HG03025 (cell line): ENCODE measurements around the gene TYW5.
A peak's percentile ranks its signal among the peaks of the same experiment; 100 is the strongest.

Source experiments
- ATAC-seq: cut with Tn5 transposase; IDR thresholded peaks from one replicate; pipeline ENCODE4 v1.9.1; 2021; ENCODE audit warnings: mild to moderate bottlenecking, moderate library complexity; ENCODE audit not compliant: unreplicated experiment, low FRiP score

The TYW5 gene

GRCh38 chr2:199975273-199975895, 20.1 kb upstream of the TYW5 start:
- ATAC-seq = no peak

DNA sequence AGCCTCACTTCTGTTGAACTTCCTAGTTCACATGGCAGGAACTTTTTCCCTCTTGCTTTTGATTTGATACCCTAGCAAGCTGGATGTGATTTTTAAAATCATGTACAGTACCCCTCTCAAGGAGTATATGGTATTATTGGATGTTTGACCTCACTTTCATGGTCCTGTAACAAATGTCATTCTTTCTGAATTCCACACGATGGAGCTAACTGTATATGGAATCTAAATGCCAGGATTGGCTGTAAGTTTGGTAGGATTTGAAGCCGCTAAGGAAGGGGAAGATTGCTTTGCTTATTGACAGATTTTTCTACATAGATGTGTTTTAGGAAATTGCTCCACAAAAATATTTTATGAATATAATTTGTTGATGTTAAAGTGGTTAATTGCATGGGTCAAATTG, 18.4 kb upstream of the TYW5 start:
- no peak for ATAC-seq

GRCh38 chr2:199972088-199972626, 16.9 kb upstream of the TYW5 start:
- no peak for ATAC-seq

DNA sequence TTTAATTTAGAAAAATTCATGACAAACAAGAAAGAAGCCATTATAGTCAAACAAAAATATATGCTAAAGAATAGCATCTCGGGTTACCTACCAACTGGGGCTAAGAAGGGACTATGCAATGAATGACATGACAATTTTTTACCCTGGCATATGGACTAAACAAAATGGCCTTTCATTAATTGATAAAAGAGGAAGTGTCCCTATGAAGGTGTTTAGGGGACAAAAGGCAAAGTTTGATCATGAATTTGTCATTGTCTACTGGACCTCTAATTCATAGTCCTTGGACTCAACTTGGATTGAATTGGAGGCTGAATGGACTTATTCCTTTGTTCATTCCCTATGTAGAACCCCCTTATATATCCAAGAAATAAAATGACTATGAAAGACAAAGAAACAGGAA, 12.8 kb upstream of the TYW5 start:
- ATAC-seq = no peak

DNA sequence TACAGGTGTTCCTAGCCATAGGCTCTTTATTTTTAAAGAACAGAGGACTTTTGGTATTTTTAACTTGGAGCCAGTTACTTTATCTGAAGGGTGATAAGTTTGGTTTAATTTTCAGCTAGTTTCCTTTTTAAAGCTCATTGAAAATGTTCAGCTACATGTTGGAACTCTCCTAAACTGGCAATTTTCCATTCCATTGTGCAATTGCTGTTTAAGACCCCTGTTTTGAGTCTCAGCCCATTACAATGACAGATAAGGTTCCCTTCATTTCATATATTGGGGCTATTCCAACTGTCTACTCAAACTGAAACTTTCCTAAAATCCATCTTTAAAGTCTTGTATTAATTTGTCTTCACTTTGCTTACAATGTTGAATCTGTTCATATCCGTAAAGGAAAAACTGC, 11.7 kb upstream of the TYW5 start:
- no peak for ATAC-seq

GRCh38 chr2:199966405-199966804, 11.1 kb upstream of the TYW5 start:
- no peak for ATAC-seq

GRCh38 chr2:199962203-199962602, 6.9 kb upstream of the TYW5 start:
- ATAC-seq = no peak

DNA sequence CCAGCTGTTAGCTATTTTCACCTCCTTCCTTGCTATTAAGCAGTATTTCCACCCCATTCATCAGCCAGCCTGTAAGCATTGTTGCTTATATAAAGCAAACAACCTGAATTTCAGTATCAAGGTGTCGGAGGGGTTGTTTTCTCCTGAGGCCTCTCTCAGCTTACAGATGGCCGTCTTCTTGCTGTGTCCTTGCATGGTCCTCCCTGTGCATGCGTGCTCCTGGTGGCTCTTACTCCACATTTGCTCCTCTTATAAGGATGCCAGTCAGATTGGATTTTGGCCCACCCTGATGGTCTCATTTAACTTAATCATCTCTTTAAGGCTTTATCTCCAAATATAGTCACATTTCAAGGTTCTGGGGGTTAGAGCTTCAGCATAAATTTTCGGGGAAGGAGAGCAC, 2.7 kb upstream of the TYW5 start:
- no peak for ATAC-seq

DNA sequence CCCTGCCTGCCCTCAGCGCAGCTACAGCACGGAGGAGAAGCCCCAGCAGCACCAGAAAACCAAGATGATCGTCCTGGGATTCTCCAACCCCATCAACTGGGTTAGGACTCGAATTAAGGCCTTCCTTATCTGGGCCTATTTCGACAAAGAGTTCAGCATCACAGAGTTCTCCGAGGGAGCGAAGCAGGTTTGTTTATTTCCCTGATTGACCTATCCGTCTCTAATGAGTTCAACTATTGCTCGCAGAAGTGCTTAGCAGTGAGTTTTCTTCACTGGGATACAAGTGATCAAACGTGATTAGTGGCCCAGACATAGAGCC, 730 bp upstream of the TYW5 start:
- ATAC-seq = no peak

- peak; percentile 32 for ATAC-seq
These were observed 318 bp downstream of the TYW5 start for GRCh38 chr2:199955007-199955338.

- no peak for ATAC-seq
These were observed 4.3 kb downstream of the TYW5 start for GRCh38 chr2:199951023-199951422.

GRCh38 chr2:199950396-199950795, 4.9 kb downstream of the TYW5 start:
- no peak for ATAC-seq

GRCh38 chr2:199946836-199947235, 8.5 kb downstream of the TYW5 start:
- ATAC-seq = no peak

- no peak for ATAC-seq
These were observed 9.1 kb downstream of the TYW5 start for GRCh38 chr2:199946196-199946595.

DNA sequence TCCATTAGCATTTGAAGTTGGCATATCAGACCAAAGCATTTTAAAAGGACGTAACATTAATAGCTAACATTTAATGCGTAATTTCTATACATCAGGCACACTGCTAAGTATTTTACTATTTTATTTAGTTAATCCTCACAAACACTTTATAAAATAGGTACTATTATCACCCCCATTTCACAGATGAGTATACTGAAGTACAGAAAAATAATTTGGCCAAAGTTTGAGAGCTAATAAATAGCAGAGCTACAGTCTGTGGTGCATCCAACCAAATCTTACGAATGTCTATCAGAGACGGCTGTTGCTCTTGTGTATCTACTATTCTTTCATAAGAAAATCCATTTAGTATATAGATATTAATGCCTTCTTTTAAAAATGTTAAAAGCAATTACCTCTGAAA, 11.9 kb downstream of the TYW5 start:
- no peak for ATAC-seq

DNA sequence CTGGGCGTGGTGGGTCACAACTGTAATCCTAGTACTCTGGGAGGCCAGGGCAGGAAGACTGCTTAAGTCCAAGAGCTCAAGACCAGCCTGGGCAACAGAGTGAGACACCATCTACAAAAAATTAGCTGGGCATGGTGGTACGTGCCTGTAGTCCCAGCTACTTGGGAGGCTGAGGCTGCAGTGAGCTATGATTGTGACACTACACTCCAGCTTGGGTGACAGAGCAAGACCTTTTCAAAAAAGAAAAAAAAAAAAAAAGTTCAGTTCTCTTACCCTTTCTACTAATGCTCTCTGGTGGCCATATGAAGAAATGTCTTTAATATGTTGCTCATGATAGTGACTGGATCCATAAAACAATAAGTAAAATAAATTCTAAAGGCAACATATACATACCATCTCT, 14.9 kb downstream of the TYW5 start:
- no peak for ATAC-seq

DNA sequence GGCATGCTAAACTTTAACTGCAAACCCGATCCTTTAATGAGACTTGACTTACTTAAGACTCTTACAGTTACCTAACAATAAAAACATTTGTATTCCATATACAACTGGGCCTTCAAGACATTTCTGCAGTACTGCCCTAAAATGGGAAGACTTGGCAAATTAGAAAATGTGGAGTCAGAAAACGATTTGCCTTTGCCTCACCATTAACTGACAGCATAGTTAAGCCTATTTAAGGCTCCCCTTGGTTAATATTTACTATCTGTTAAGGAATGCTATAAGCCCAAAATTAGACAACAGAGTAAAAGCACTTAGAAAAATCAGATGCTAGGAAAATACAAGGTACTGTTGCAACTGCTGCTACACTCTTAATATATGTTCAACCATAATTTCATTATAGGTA, 18.7 kb downstream of the TYW5 start:
- ATAC-seq = no peak

- ATAC-seq = no peak
These were observed 21.8 kb downstream of the TYW5 start for GRCh38 chr2:199933466-199933865.

GRCh38 chr2:199932312-199932855, 22.9 kb downstream of the TYW5 start:
- no peak for ATAC-seq

GRCh38 chr2:199929262-199929661, 26.0 kb downstream of the TYW5 start:
- ATAC-seq = no peak

DNA sequence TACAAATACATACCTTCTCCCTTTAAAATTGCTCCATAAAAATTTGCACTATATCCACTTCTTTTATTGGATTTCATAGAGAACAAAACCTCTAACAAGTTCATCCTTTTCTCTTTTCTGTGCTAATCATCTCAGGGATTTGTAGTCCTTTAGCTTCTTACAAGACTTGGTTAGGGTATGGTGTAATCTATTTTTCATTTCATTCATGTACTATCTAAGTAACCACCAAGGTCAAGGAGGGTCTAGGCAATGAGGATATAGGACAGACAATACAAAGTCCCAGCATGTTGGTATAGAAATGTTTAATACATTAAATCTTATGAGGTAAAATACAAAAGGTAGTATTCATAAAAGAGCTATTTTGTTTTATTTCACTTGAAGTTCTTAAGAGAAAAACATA, 26.7 kb downstream of the TYW5 start:
- ATAC-seq = no peak

- ATAC-seq = no peak
These were observed 27.1 kb downstream of the TYW5 start for GRCh38 chr2:199928226-199928625.

- no peak for ATAC-seq
These were observed 28.5 kb downstream of the TYW5 start for GRCh38 chr2:199926806-199927205.
